T-helper 9 cell (primary cell): Measurements from ENCODE around the gene KIF5C.

Experiments used
- DNase-seq: peaks from one replicate; pipeline ENCODE4 v3.0.0-alpha.2; 2020

The KIF5C gene

GRCh38 chr2:149020432-149020851 lies 145.4 kb downstream of the KIF5C start:
- DNase-seq, result no peak

DNA sequence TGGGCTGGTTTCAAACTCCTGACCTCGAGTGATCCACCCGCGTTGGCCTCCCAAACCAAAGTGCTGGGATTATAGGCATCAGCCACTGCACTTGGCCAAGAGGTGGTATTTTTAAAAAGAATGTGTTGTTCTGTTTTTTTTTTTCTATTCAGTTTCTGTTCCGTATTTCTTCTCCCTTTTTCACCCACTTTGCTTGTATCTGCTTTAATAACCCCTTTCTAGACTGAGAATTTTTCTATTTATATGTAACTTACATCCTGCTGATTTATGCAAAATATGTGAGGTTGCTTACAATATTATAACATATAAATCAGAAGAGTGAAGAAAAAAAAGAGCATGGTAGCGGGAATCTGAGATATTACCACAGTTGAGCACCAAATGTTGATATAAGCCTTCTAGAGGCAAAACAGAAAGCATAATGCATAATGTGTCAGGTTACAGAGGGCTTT lies 146.3 kb downstream of the KIF5C start:
- no peak for DNase-seq

DNA sequence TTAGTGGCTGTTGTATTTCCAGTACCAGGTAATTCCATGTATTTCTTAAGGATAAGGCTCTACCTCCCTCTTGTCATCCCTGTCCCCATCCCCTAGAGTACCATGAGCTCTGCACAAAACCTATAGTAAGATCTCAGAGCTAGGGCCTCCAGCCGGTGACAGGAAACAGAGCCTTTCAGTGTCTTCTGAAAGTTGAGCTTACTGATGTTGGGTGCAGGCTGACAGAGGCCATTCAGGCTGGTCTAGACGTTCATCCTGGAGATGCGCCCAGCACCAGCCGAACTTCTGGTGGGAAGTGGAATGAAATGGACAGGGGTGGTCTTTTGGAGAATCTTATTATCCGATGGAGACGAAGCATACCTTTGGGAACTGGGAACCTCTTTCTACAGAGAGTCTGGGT lies 146.7 kb downstream of the KIF5C start:
- no peak for DNase-seq

GRCh38 chr2:149023091-149023490 lies 148.1 kb downstream of the KIF5C start:
- DNase-seq, result no peak

DNA sequence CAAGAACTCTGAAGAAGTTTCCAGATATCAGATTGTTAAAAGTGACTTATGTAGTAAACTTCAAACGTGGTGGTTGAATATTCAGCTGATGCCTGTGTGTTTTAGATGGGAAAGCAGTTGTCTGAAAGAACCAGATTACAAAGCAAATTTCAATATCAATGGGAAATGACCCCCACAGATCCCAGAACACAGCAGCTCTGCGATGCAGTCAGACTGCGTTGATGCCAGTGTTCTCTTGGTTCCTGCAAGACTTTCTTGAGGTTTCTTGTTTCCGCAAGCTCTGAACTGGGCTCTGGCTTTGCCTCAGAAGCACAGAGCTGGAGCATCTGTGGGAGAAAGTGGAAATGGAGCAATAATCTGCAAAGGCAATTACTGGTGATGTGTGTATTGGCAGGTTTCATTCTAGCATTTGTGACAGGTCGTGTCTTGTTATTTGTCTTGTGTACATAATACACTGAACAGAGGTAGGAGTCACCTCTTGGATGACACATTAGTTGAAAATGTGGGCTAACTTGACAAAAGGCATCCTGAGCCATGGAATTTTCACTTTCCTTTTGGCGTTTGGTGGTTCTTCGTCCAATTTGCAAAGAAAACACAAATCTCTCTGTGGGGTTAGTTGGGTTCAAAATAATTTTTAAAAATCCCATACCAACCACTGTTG lies 152.7 kb downstream of the KIF5C start:
- DNase-seq, result no peak

DNA sequence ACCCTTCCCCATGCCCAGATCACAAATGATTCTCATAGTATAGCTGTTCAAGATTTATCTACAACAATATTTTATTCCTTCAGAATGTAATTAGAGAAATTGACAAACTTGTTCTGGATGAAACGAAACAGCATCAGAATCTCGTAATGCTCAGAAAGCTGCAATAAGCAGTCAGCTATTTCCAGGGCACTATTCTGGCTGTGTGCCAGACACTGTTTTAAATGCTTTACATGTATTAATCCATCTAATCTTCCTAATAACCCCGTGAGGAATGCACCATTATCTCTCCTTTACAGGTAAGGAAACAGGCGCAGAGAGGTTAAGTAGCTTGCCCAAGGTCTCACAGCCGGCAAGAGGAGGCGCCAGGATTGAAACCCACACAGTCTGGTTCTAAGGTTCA lies 153.3 kb downstream of the KIF5C start:
- no peak for DNase-seq

DNA sequence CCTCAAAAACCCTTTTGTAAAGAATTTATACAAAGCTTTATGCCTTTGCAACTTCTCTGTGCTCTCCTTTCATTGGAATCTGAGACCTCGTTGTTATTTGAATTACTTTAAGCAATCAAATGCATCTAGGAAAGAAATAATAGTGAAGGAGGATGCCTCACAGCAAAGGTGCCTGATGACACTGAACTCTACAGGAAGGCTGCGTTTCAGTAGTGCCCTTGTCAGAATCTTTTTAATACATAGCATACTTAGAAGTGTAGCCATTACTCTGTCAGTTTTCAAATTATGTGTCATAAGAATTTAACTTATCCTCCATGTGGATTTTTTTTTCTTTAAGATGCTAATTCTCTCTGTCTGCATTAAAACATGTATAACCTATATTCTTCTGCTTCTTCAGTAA lies 153.9 kb downstream of the KIF5C start:
- DNase-seq, result no peak

GRCh38 chr2:149029307-149029965 lies 154.4 kb downstream of the KIF5C start:
- no peak for DNase-seq

DNA sequence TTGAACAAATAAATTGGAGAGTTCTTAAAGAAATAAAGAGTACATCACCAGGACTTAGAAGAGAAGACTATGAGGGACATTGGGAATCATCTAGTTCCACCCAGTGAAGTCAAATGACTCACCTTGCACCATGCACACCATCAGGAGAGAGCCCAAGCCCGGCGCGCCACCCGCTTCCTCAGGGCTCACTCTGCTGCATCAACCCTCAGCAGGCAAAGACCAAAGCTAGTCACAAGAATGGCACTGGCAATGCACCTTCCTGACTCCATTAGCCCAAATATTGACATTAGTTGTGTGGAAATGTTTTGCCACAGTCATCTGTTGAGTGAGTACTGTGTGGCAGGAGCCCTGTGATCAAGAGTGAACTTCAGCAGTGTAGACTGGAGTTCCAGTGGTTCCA lies 156.4 kb downstream of the KIF5C start:
- DNase-seq, result no peak

DNA sequence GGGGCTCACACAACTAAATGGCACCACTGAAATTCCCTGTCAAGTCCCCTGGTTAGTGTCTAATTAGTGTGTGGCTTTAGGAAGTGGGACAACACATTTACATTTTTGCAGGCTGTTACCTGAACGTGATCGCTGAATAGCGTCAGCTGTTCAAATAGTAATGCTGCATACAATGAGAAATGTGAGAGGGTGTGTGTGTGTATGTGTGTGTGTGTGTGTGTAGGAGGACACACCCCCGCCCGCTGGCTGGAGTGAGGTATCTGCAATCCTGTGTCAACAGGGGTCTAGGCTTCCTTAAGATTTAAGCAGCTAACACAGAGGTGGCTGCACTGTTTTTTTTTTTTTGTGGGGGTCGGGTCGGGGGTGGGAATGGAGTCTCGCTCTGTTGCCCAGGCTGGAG lies 158.7 kb downstream of the KIF5C start:
- DNase-seq, result no peak

- DNase-seq, result no peak
Measured at GRCh38 chr2:149034406-149034805, 159.4 kb downstream of the KIF5C start.

DNA sequence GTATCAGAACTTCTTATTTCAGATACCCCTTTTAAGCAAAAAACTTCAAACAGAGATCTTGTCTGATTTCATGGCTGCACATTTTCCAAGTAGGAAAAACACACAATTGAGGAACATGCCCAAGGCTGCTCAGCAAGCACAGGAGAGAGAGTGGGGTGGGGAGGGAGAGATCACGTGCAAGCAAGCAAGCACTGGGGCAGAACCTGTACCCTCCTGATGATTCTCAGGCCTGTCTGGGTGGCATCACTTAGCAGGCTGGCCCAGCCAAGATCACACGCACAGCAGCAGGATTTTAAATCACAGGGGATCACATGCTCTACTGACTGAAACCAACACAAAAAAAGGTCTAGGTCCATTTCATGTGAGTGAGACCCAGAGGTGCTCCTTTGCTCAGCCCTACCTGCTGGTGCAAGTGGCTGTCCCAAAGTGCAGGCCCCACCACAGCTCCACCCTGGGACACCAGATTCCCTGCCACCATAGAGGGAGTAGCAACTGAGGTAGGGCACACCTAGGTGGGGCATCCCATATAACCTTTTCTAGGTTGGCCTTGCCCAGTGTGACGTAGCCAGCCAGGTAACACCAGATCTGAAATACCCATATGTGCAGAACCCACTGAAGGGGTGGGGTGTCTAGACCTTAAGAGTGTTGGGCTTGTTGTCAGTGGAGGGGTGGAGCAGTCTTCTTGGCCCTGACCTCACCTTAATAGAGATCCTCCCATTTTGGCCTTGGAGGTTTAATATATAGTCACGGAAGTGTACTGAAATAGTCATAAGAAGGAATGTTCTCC lies 161.7 kb downstream of the KIF5C start:
- DNase-seq, result no peak

GRCh38 chr2:149037851-149038250 lies 162.8 kb downstream of the KIF5C start:
- no peak for DNase-seq

- DNase-seq, result no peak
Measured at GRCh38 chr2:149038442-149039212, 163.6 kb downstream of the KIF5C start, which contains the start of gene LYPD6B. TSS of gene LYPD6B (plus strand) at chr2:149038699. CDS start at chr2:149130949, 92,250 bp downstream.

DNA sequence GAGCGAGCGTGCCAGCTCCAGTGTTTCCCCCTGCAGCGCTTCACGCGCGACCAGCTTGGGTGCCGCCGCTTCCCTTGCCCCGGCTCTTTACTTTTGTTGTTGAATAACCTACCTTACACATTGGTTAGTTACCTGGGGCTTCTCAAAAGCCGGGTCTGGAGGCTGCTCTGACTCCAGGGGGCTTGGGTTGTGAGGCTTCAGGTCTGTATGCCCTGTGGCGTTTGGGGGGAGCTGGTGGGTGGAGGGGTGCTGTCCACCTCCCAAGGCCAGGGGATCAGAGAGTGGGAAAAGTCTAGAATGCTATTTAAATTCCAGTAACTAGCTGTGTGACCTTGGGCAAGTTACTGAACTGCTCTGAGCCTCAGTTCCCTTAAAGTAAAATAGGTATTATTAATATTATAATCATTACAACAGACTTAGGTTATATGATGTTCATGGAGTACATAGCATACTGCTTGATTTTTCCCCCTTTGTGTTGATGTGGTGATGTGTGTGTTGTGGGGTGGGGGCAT lies 164.2 kb downstream of the KIF5C start:
- DNase-seq, result no peak

DNA sequence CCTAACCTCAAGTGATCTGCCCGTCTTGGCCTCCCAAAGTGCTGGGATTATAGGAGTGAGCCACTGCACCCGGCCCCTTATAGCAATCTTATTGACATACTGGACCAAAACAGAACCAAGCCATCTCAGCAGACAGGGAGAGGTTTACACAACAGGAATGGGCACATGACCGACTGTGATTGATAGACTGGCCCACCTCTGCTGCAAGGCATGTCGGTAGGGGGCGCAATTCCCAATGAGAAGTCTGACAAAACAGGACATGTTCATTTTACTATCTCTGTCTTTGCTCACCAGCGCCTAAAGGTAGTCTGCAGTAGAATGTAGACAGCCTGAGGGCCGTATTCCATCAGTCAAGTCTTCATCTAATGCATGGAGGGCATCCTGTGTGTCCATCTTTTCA lies 165.4 kb downstream of the KIF5C start:
- DNase-seq, result peak; percentile 44

GRCh38 chr2:149041482-149041881 lies 166.5 kb downstream of the KIF5C start:
- DNase-seq, result no peak

DNA sequence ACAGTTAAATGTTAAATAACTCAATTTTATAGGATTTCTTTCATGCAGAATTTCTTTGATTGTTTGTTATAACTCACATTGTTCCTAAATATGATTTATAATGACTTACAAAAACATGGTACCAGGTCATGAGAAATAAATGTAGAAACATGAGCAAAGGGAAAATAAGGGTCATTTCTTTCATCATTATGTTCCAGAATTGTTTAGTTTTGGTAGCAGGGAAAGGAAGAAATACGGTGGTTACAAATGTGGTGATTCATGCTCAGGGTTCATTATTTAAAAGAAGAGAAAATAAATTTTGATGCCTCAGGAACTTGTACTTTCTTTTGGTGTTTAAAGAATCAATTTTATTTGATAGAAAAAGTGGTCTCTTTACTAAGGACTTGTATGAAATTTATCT lies 167.9 kb downstream of the KIF5C start:
- DNase-seq, result no peak

DNA sequence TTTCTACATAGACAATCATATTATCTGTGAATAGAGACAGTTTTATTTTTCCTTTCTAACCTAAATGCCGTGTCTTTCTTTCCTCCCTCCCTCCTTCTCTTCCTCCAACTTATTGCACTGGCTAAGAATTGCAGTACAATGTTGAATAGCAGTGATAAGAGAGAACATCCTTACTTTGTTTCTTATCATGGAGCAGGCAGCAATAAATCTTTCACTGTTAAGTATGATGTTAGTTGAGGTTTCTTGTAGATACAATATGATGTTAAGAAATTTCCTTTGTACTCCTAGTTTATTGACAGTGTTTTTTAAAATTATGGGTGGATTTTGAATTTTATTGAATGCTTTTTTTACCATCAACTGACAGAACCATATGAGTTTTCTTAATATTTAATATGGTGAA lies 169.5 kb downstream of the KIF5C start:
- no peak for DNase-seq

- no peak for DNase-seq
Measured at GRCh38 chr2:149047118-149047517, 172.1 kb downstream of the KIF5C start.

DNA sequence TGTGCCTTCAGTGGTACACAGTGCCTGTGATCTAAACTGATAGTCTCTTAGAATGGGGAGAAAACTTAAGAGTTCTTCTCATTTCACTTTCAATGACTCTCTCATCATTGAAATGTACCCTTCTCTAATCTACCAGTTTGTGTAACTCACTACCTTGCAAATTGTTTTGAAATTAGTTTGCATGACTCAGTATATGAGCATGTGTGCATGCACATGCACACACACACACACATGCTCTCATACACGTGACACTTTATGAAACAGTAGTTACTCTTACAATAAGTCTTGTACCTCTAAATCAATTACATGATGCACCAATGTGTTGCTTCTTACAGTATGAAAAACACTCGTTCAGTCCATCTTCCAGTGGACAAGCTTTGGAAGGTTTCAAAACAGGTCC lies 174.1 kb downstream of the KIF5C start:
- DNase-seq, result no peak

- no peak for DNase-seq
Measured at GRCh38 chr2:149050188-149050587, 175.2 kb downstream of the KIF5C start.

GRCh38 chr2:149055751-149056150 lies 180.7 kb downstream of the KIF5C start:
- DNase-seq, result no peak
